HepG2 (cell line): Measurements from ENCODE around the gene PHKB. TPM values are rescaled to one million over a fixed set of nuclear protein-coding genes. Genes with fewer than 3 reads are reported as not detected.
A peak's percentile ranks its signal among the peaks of the same experiment; 100 is the strongest.

Experiments used
- ATAD3A ChIP-seq: sonication (generic); formaldehyde crosslinking; IDR thresholded peaks from 2 replicates; pipeline ENCODE4 v1.4.0; 2020; ENCODE audit warnings: missing genetic modification reagents
- CENPBD1 ChIP-seq: sonication (generic); formaldehyde crosslinking; IDR thresholded peaks from 2 replicates; pipeline ENCODE4 v1.8.0; 2022; ENCODE audit warnings: missing genetic modification reagents, low read depth, mild to moderate bottlenecking, borderline replicate concordance
- FOXC1 ChIP-seq: sonication (generic); formaldehyde crosslinking; IDR thresholded peaks from 2 replicates; pipeline ENCODE4 v1.8.0; 2022; ENCODE audit warnings: mild to moderate bottlenecking, missing genetic modification reagents, borderline replicate concordance
- GATA4 ChIP-seq: sonication (generic); IDR thresholded peaks from 2 replicates; pipeline ENCODE4 v1.6.1; 2016; ENCODE audit warnings: antibody characterized with exemption, low read depth, borderline replicate concordance
- GMEB1 ChIP-seq: sonication (generic); formaldehyde crosslinking; IDR thresholded peaks from 2 replicates; pipeline ENCODE4 v1.5.1; 2020; ENCODE audit warnings: missing genetic modification reagents, mild to moderate bottlenecking, borderline replicate concordance
- HNF4A ChIP-seq: sonication (generic); formaldehyde crosslinking; IDR thresholded peaks from 2 replicates; pipeline ENCODE4 v1.4.0; 2020; ENCODE audit warnings: missing genetic modification reagents
- MLLT10 ChIP-seq: sonication (generic); formaldehyde crosslinking; IDR thresholded peaks from 2 replicates; pipeline ENCODE4 v1.4.0; 2020; ENCODE audit warnings: missing genetic modification reagents
- SETDB1 ChIP-seq: sonication (generic); formaldehyde crosslinking; IDR thresholded peaks from 2 replicates; pipeline ENCODE4 v1.5.1; 2020; ENCODE audit warnings: missing genetic modification reagents, mild to moderate bottlenecking, borderline replicate concordance
- TRIM22 ChIP-seq: fragments of 450-650 bp; IDR thresholded peaks from 2 replicates; pipeline ENCODE4 v1.6.1; 2017
- ZNF143 ChIP-seq: sonication (generic); formaldehyde crosslinking; IDR thresholded peaks from 2 replicates; pipeline ENCODE4 v1.4.0; 2020; ENCODE audit warnings: missing genetic modification reagents
- ZNF281 ChIP-seq: sonication (generic); formaldehyde crosslinking; IDR thresholded peaks from 2 replicates; pipeline ENCODE4 v1.4.0; 2020; ENCODE audit warnings: missing genetic modification reagents, borderline replicate concordance
- ZNF331 ChIP-seq: sonication (generic); formaldehyde crosslinking; IDR thresholded peaks from 2 replicates; pipeline ENCODE4 v1.4.0; 2020; ENCODE audit warnings: missing genetic modification reagents
- ZNF431 ChIP-seq: sonication (generic); formaldehyde crosslinking; IDR thresholded peaks from 2 replicates; pipeline ENCODE4 v1.9.0; 2022; ENCODE audit warnings: missing genetic modification reagents, low read depth, mild to moderate bottlenecking, borderline replicate concordance
- ZNF558 ChIP-seq: sonication (generic); formaldehyde crosslinking; IDR thresholded peaks from 2 replicates; pipeline ENCODE4 v1.9.0; 2022; ENCODE audit warnings: mild to moderate bottlenecking, missing genetic modification reagents, borderline replicate concordance
- ZNF616 ChIP-seq: sonication (generic); formaldehyde crosslinking; IDR thresholded peaks from 2 replicates; pipeline ENCODE4 v1.5.0; 2020; ENCODE audit warnings: low read depth, mild to moderate bottlenecking, missing genetic modification reagents
- ZSCAN29 ChIP-seq: sonication (generic); formaldehyde crosslinking; conservative IDR thresholded peaks from 2 replicates; pipeline ENCODE4 v1.4.0; 2020; ENCODE audit warnings: mild to moderate bottlenecking, missing genetic modification reagents
- polyA plus RNA-seq, 8 experiments: library from polyadenylated mRNA; depleted of rRNA in 3 of 8; stranded (reverse) in 7 of 8; unstranded in 1 of 8; fragments of >200 nt; fragmentation: Illumina TruSeq in 4 of 8; extraction: Trizol in 4 of 8; gene quantifications; 2 replicates each; pipeline versions ENCODE4 v1.2.1 to v1.2.3, GENCODE V29; 2011 to 2016; ENCODE audit warnings: low read depth in 4 of 8, missing spikeins in 1 of 8, mixed read lengths in 1 of 8; ENCODE audit not compliant: insufficient read depth in 1 of 8
- total RNA-seq, 5 experiments: library from RNA; depleted of rRNA; stranded (reverse); fragments of >200 nt; fragmentation: Illumina TruSeq; extraction: Trizol; gene quantifications; 2 replicates each; pipeline ENCODE4 v1.2.3, GENCODE V29; 2016; ENCODE audit warnings: low read depth in 1 of 5
- TF ChIP-seq, protein P1 (sequence below): fragments of 450-650 bp; IDR thresholded peaks from 2 replicates; pipeline ENCODE4 v1.6.1; 2017; ENCODE audit warnings: mild to moderate bottlenecking
- TF ChIP-seq, protein P2 (sequence below): IDR thresholded peaks from 2 replicates; pipeline ENCODE4 v1.6.1; 2016; ENCODE audit warnings: low read depth, borderline replicate concordance

Gene PHKB
- total and polyA plus RNA-seq, 2 of the 13 experiments (the other 11 are each of a cell fraction or from before 2014, with no cell fraction given): 66.0 to 80.8 TPM

DNA sequence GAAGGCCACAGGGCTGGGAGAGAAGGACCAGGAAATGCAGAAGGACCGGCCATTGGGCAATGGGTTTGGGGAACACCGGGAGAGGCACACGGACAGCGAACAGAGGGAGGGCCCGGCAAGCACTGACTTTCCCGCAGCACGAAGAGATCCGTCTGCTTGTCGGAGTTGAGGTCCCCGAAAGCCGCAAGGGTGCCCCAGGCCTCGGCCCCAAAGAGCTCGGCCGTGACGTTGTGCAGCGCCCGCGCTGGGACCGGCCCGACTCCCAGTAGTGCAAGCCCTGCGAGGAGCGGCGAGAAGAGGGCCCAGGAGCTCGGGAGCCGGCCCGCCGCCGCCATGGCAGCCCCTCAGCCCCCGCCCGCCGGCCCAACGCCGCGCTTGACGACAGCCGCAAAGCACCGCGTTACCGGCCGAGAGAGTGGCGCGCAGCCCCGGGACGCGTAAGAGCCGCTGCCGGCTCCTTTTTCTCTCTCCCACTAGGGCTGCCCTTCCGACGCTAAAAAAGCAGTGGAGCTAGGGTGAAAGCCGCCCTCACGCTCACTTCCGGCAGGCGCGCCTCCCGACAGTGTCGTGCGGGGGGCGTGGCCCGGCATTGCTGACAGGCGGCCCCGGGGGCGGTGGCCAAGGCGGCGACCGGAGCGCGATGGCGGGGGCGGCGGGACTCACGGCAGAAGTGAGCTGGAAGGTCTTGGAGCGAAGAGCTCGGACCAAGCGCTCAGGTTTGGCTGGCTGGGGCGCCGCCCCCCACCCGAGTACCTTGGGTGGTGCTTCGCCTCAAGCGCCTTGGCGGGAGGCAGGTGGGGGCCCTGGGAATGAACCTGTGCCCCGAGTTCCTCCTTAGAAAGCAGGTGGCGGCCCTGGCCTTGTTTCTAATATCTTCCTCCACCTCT lies at the start of gene PHKB, which contains the start of gene ITFG1 (continued):
- TF ChIP-seq, protein P1, sequence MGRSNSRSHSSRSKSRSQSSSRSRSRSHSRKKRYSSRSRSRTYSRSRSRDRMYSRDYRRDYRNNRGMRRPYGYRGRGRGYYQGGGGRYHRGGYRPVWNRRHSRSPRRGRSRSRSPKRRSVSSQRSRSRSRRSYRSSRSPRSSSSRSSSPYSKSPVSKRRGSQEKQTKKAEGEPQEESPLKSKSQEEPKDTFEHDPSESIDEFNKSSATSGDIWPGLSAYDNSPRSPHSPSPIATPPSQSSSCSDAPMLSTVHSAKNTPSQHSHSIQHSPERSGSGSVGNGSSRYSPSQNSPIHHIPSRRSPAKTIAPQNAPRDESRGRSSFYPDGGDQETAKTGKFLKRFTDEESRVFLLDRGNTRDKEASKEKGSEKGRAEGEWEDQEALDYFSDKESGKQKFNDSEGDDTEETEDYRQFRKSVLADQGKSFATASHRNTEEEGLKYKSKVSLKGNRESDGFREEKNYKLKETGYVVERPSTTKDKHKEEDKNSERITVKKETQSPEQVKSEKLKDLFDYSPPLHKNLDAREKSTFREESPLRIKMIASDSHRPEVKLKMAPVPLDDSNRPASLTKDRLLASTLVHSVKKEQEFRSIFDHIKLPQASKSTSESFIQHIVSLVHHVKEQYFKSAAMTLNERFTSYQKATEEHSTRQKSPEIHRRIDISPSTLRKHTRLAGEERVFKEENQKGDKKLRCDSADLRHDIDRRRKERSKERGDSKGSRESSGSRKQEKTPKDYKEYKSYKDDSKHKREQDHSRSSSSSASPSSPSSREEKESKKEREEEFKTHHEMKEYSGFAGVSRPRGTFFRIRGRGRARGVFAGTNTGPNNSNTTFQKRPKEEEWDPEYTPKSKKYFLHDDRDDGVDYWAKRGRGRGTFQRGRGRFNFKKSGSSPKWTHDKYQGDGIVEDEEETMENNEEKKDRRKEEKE: no peak
- TF ChIP-seq SETDB1 (CRISPR knock-in tag) (no peak), FOXC1 (CRISPR knock-in tag) (peak; percentile 81; the same call in 1 of the 2 replicates), MLLT10 (CRISPR knock-in tag) (no peak), GATA4 (0 out of 2 replicates have a peak, but pooled peaks have one; percentile 4), ZNF616 (peak; percentile 76), ZNF558 (CRISPR knock-in tag) (peak; percentile 27; the same call in 1 of the 2 replicates), TRIM22 (no peak), ATAD3A (CRISPR knock-in tag) (no peak), GMEB1 (CRISPR knock-in tag) (peak; percentile 90), HNF4A (CRISPR knock-in tag) (0 out of 2 replicates have a peak, but pooled peaks have one; percentile 12), CENPBD1 (CRISPR knock-in tag) (peak; percentile 85; the same call in 1 of the 2 replicates), ZNF331 (peak; percentile 66; the same call in 1 of the 2 replicates), ZNF431 (no peak), ZSCAN29 (CRISPR knock-in tag) (peak; percentile 26), ZNF281 (CRISPR knock-in tag) (no peak), ZNF143 (CRISPR knock-in tag) (no peak)
- TF ChIP-seq, protein P2, sequence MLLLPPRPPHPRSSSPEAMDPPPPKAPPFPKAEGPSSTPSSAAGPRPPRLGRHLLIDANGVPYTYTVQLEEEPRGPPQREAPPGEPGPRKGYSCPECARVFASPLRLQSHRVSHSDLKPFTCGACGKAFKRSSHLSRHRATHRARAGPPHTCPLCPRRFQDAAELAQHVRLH: peak; percentile 82
